ENCODE measurements around the gene WDR73. TPM values are rescaled to one million over a fixed set of nuclear protein-coding genes. Genes with fewer than 3 reads are reported as not detected.
A peak's percentile ranks its signal among the peaks of the same experiment; 100 is the strongest.

The WDR73 gene
- total and polyA plus RNA-seq, 5 donors from 2014 or later, result 12.9 to 19.6 (median 19.2) TPM

DNA sequence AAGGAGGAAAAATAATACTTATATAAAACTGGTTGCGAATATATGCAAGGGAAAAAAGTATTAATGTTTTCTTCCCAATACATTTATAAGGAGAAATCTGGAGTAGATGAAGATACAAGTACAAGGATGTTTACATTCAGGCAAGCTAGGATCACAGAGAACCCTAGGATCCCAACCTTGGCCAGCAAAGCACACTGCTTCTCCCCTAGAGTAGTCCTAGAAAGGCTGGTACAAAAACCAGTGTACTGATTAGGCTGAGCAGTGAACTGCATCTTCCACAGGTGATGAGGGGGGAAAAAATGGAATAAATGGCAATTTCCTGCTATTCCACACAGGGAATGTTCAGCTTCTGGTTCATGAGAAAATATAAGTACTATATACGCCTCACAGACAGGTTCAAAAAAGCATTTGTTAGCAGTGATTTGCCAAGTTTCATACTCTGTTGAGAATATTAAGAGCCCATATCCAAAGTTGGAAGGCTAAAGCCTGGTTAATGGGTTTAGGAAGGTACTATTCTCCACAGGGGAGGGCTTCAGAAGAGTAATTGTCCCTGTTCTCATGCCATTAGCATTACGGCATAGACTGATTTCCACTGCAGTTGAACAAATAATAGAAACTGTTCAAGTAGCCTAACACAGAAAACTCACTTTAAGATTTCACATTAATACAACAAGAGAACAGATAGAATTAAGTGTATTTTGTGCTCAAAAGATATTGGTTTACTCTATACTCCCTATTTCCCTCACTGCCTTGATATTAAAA lies 14.3 kb upstream of the WDR73 start:
- Mint-ChIP-seq H3K27ac (peak overlapping the region in 1 of 3 donors; percentile 29), H3K4me3 (no peak overlapping the region), H3K27me3 (no peaks in the 10 kb centered on the region), H3K9me3 (peaks cover 0 to 2% (median 0%) of the 10 kb centered on the region in 7 donors), H3K4me1 (peaks cover 7 to 13% (median 8%) of the 10 kb centered on the region in 4 donors), H3K36me3 (peaks cover 38% of the 10 kb centered on the region)
- ATAC-seq (ENCODE audit: low read depth in 2 of 2), result no peak
- Histone ChIP-seq H3K4me3 (ENCODE audit: low read depth, low read length) (no peak overlapping the region), H3K9me3 (ENCODE audit: control insufficient read depth in 2 of 2, low read length in 2 of 2) (no peaks in the 10 kb centered on the region), H3K36me3 (ENCODE audit: control insufficient read depth, insufficient read depth, low read length) (peaks cover 48% of the 10 kb centered on the region), H3K27me3 (ENCODE audit: control insufficient read depth, insufficient read depth, low read length) (no peaks in the 10 kb centered on the region), H3K4me1 (ENCODE audit: control insufficient read depth, insufficient read depth, low read length, poor library complexity, severe bottlenecking) (no peaks in the 10 kb centered on the region), H3K27ac (ENCODE audit: insufficient read depth, low read length, poor library complexity, severe bottlenecking) (no peak overlapping the region)
- no peak for DNase-seq

GRCh38 chr15:84666373-84666772 lies 12.3 kb upstream of the WDR73 start:
- Histone ChIP-seq H3K27ac (ENCODE audit: insufficient read depth, low read length, poor library complexity, severe bottlenecking) (no peak overlapping the region), H3K9me3 (ENCODE audit: control insufficient read depth in 2 of 2, low read length in 2 of 2) (no peaks in the 10 kb centered on the region), H3K4me3 (ENCODE audit: low read depth, low read length) (no peak overlapping the region), H3K36me3 (ENCODE audit: control insufficient read depth, insufficient read depth, low read length) (peaks cover 48% of the 10 kb centered on the region), H3K4me1 (ENCODE audit: control insufficient read depth, insufficient read depth, low read length, poor library complexity, severe bottlenecking) (no peaks in the 10 kb centered on the region), H3K27me3 (ENCODE audit: control insufficient read depth, insufficient read depth, low read length) (no peaks in the 10 kb centered on the region)
- no peak overlapping the region for H3K4me3 Mint-ChIP-seq
- H3K9me3 Mint-ChIP-seq, result peaks cover 0 to 2% (median 0%) of the 10 kb centered on the region in 7 donors
- no peaks in the 10 kb centered on the region for H3K27me3 Mint-ChIP-seq
- peaks cover 29% of the 10 kb centered on the region for H3K36me3 Mint-ChIP-seq
- DNase-seq (no peak), ATAC-seq (ENCODE audit: low read depth in 2 of 2) (no peak)
- peak overlapping the region; percentile 65 to 89 (median 67) for H3K27ac Mint-ChIP-seq
- H3K4me1 Mint-ChIP-seq, result peaks cover under 1 to 8% (median 7%) of the 10 kb centered on the region in 4 donors

DNA sequence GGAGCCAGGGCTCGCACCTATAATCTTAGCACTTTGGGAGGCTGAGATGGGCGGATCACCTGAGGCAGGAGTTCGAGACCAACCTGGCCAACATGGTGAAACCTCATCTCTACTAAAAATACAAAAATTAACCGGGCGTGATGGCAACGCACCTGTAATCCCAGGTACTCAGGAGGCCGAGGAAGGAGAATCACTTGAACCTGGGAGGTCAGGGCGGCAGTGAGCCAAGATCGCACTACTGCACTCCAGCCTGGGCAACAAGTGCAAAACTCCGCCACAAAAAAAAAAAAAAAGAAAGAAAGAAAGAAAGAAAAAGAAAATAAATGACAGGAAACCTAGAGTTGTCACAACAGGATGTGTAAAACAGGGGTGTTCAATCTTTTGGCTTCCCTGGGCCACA lies 6.9 kb upstream of the WDR73 start:
- no peak for ATAC-seq (ENCODE audit: low read depth in 2 of 2)
- peak overlapping the region in 1 of 3 donors; percentile 46 for H3K27ac Mint-ChIP-seq
- no peaks in the 10 kb centered on the region for H3K9me3 ChIP-seq (ENCODE audit: control insufficient read depth in 2 of 2, low read length in 2 of 2)
- no peak overlapping the region for H3K27ac ChIP-seq (ENCODE audit: insufficient read depth, low read length, poor library complexity, severe bottlenecking)
- peaks cover 8% of the 10 kb centered on the region for H3K36me3 ChIP-seq (ENCODE audit: control insufficient read depth, insufficient read depth, low read length)
- H3K4me1 Mint-ChIP-seq, result peaks cover 2 to 29% (median 12%) of the 10 kb centered on the region in 4 donors
- H3K9me3 Mint-ChIP-seq, result no peaks in the 10 kb centered on the region
- H3K27me3 ChIP-seq (ENCODE audit: control insufficient read depth, insufficient read depth, low read length), result no peaks in the 10 kb centered on the region
- no peaks in the 10 kb centered on the region for H3K27me3 Mint-ChIP-seq
- H3K4me3 ChIP-seq (ENCODE audit: low read depth, low read length), result no peak overlapping the region
- no peak for DNase-seq
- peaks cover 18% of the 10 kb centered on the region for H3K4me1 ChIP-seq (ENCODE audit: control insufficient read depth, insufficient read depth, low read length, poor library complexity, severe bottlenecking)
- H3K4me3 Mint-ChIP-seq, result no peak overlapping the region
- H3K36me3 Mint-ChIP-seq, result peaks cover 8% of the 10 kb centered on the region

DNA sequence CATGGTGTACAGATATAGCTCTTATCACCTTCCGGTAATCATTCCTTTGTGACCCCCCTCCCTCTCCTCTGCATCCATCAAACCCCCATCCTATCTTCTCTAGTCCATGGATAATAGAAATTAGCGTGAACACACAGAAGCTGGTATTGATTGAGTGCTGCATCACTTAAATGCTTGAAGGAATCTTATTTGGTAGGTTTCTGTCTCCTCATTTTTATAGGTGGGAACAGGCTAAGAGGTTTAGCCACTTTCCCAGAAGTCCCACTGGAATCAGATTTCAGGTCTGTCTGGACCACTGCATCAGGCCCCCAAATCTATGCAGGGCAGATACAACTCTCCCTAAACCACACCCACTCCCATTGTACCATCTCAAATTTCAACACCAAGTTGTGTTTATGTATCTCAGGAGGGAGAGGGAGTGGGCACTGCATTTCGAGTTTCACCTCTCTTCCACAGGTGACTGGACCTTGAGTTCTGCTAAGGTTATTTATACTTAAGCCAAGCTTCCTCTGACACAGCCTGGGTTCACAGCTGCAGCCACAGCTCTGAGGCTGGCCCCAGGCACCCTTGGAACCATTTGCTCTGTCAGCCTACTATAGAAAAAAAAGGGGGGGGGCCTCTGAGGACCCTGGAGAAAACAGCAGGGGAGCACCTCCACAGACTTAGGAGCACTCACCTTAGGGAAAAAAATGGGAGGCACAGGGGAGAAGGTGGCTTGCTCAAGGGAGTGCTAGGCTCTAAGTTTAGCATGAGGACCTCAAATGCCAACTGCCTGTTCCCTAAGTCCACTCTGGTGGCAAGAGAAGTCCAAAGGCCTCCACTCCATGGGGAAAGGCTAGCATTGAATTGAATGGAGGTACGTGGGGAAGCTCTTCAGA lies 6.1 kb upstream of the WDR73 start:
- H3K4me1 Mint-ChIP-seq, result peaks cover 4 to 37% (median 12%) of the 10 kb centered on the region in 4 donors
- no peak overlapping the region for H3K4me3 ChIP-seq (ENCODE audit: low read depth, low read length)
- no peaks in the 10 kb centered on the region for H3K9me3 Mint-ChIP-seq
- DNase-seq, result no peak
- H3K4me3 Mint-ChIP-seq, result peak overlapping the region in 3 of 4 donors; percentile 28 to 80 (median 73)
- peaks cover 3% of the 10 kb centered on the region for H3K36me3 Mint-ChIP-seq
- H3K9me3 ChIP-seq (ENCODE audit: control insufficient read depth in 2 of 2, low read length in 2 of 2), result no peaks in the 10 kb centered on the region
- no peaks in the 10 kb centered on the region for H3K36me3 ChIP-seq (ENCODE audit: control insufficient read depth, insufficient read depth, low read length)
- H3K27ac Mint-ChIP-seq, result peak overlapping the region in 2 of 3 donors; percentile 80 to 86
- peak overlapping the region; percentile 6 for H3K27ac ChIP-seq (ENCODE audit: insufficient read depth, low read length, poor library complexity, severe bottlenecking)
- H3K4me1 ChIP-seq (ENCODE audit: control insufficient read depth, insufficient read depth, low read length, poor library complexity, severe bottlenecking), result peaks cover 18% of the 10 kb centered on the region
- no peak for ATAC-seq (ENCODE audit: low read depth in 2 of 2)
- no peaks in the 10 kb centered on the region for H3K27me3 Mint-ChIP-seq
- no peaks in the 10 kb centered on the region for H3K27me3 ChIP-seq (ENCODE audit: control insufficient read depth, insufficient read depth, low read length)

- peaks cover 27% of the 10 kb centered on the region for H3K4me1 ChIP-seq (ENCODE audit: control insufficient read depth, insufficient read depth, low read length, poor library complexity, severe bottlenecking)
- H3K9me3 ChIP-seq (ENCODE audit: control insufficient read depth in 2 of 2, low read length in 2 of 2), result no peaks in the 10 kb centered on the region
- Mint-ChIP-seq H3K36me3 (no peaks in the 10 kb centered on the region), H3K9me3 (no peaks in the 10 kb centered on the region), H3K4me1 (peaks cover 8 to 46% (median 16%) of the 10 kb centered on the region in 4 donors), H3K27me3 (no peaks in the 10 kb centered on the region), H3K4me3 (peak overlapping the region; percentile 80 to 89 (median 86)), H3K27ac (peak overlapping the region; percentile 85 to 88 (median 86))
- H3K4me3 ChIP-seq (ENCODE audit: low read depth, low read length), result peak overlapping the region; percentile 64
- no peaks in the 10 kb centered on the region for H3K36me3 ChIP-seq (ENCODE audit: control insufficient read depth, insufficient read depth, low read length)
- peak overlapping the region; percentile 75 for H3K27ac ChIP-seq (ENCODE audit: insufficient read depth, low read length, poor library complexity, severe bottlenecking)
- no peak for ATAC-seq (ENCODE audit: low read depth in 2 of 2)
- no peaks in the 10 kb centered on the region for H3K27me3 ChIP-seq (ENCODE audit: control insufficient read depth, insufficient read depth, low read length)
- no peak for DNase-seq
These were observed 4.8 kb upstream of the WDR73 start for GRCh38 chr15:84658788-84659411.

- H3K27me3 ChIP-seq (ENCODE audit: control insufficient read depth, insufficient read depth, low read length), result no peaks in the 10 kb centered on the region
- H3K36me3 ChIP-seq (ENCODE audit: control insufficient read depth, insufficient read depth, low read length), result no peaks in the 10 kb centered on the region
- Mint-ChIP-seq H3K36me3 (no peaks in the 10 kb centered on the region), H3K4me1 (peaks cover 8 to 52% (median 16%) of the 10 kb centered on the region in 4 donors), H3K27me3 (no peaks in the 10 kb centered on the region), H3K9me3 (no peaks in the 10 kb centered on the region), H3K4me3 (peak within 1 kb of the TSS; percentile 85 to 91 (median 88)), H3K27ac (peak within 1 kb of the TSS; percentile 86 to 92 (median 88))
- no peaks in the 10 kb centered on the region for H3K9me3 ChIP-seq (ENCODE audit: control insufficient read depth in 2 of 2, low read length in 2 of 2)
- H3K4me3 ChIP-seq (ENCODE audit: low read depth, low read length), result peak within 1 kb of the TSS; percentile 64
- peaks cover 33% of the 10 kb centered on the region for H3K4me1 ChIP-seq (ENCODE audit: control insufficient read depth, insufficient read depth, low read length, poor library complexity, severe bottlenecking)
- H3K27ac ChIP-seq (ENCODE audit: insufficient read depth, low read length, poor library complexity, severe bottlenecking), result peak within 1 kb of the TSS; percentile 75
- ATAC-seq (ENCODE audit: low read depth in 2 of 2), result peak; percentile 80 to 83
- DNase-seq, result peak; percentile 85 to 92 (median 90)
These were observed 4.2 kb upstream of the WDR73 start, which contains the start of gene NMB for GRCh38 chr15:84658080-84658787. NMB (minus strand) TSS chr15:84658199; CDS start chr15:84658152, 47 bp downstream.

- DNase-seq, result no peak
- Mint-ChIP-seq H3K27me3 (no peaks in the 10 kb centered on the region), H3K4me3 (peak overlapping the region; percentile 66 to 91 (median 79)), H3K27ac (peak overlapping the region; percentile 73 to 92 (median 81)), H3K9me3 (no peaks in the 10 kb centered on the region), H3K4me1 (peaks cover 8 to 55% (median 16%) of the 10 kb centered on the region in 4 donors), H3K36me3 (no peaks in the 10 kb centered on the region)
- Histone ChIP-seq H3K36me3 (ENCODE audit: control insufficient read depth, insufficient read depth, low read length) (no peaks in the 10 kb centered on the region), H3K27ac (ENCODE audit: insufficient read depth, low read length, poor library complexity, severe bottlenecking) (peak overlapping the region; percentile 75), H3K9me3 (ENCODE audit: control insufficient read depth in 2 of 2, low read length in 2 of 2) (no peaks in the 10 kb centered on the region), H3K27me3 (ENCODE audit: control insufficient read depth, insufficient read depth, low read length) (no peaks in the 10 kb centered on the region), H3K4me3 (ENCODE audit: low read depth, low read length) (peak overlapping the region; percentile 59), H3K4me1 (ENCODE audit: control insufficient read depth, insufficient read depth, low read length, poor library complexity, severe bottlenecking) (peaks cover 38% of the 10 kb centered on the region)
- no peak for ATAC-seq (ENCODE audit: low read depth in 2 of 2)
These were observed 3.6 kb upstream of the WDR73 start for GRCh38 chr15:84657748-84658079.
